Stimulated activated CD4-positive, alpha-beta T cell treated with anti-CD3 and anti-CD28 coated beads, Interleukin-2, amount 100 ng/mL, for 4 hours (primary cell): ENCODE measurements around the gene BRAP.
"Not testable (repeated sequence)": the region's sequence is repeated elsewhere in the genome, so short reads cannot be mapped to it uniquely, and the experiment has no call there.

Experiments used
- DNase-seq: peaks from one replicate; pipeline ENCODE4 v3.0.0-alpha.2; 2020; ENCODE audit warnings: low read depth

The BRAP gene

GRCh38 chr12:111607239-111607638 lies 78.5 kb downstream of the BRAP start:
- no peak for DNase-seq

- no peak for DNase-seq
Measured at GRCh38 chr12:111606767-111607230, 79.0 kb downstream of the BRAP start.

GRCh38 chr12:111605911-111606766 lies 79.6 kb downstream of the BRAP start:
- no peak for DNase-seq

- not testable (repeated sequence) for DNase-seq
Measured at GRCh38 chr12:111602857-111603256, 82.9 kb downstream of the BRAP start.

GRCh38 chr12:111602348-111602747 lies 83.4 kb downstream of the BRAP start:
- no peak for DNase-seq

GRCh38 chr12:111600986-111601385 lies 84.8 kb downstream of the BRAP start:
- not testable (repeated sequence) for DNase-seq

GRCh38 chr12:111600205-111600642 lies 85.5 kb downstream of the BRAP start:
- DNase-seq: no peak

GRCh38 chr12:111599453-111600204 lies 86.1 kb downstream of the BRAP start:
- DNase-seq: peak; percentile 79

- DNase-seq: peak; percentile 38
Measured at GRCh38 chr12:111598637-111599452, 86.9 kb downstream of the BRAP start, which contains the start of gene ATXN2. Gene ATXN2, minus strand, starts transcription at chr12:111599315. Its CDS starts 281 bp downstream, at chr12:111599034.

GRCh38 chr12:111597831-111598636 lies 87.7 kb downstream of the BRAP start:
- DNase-seq: peak; percentile 5

- peak; percentile 3 for DNase-seq
Measured at GRCh38 chr12:111596985-111597830, 88.5 kb downstream of the BRAP start.

GRCh38 chr12:111595341-111595835 lies 90.4 kb downstream of the BRAP start:
- not testable (repeated sequence) for DNase-seq
